AG04449 (cell line): ENCODE data around the gene VEGFD.

Experiments used
- CTCF ChIA-PET: fragments of 350-600 bp; formaldehyde crosslinking; extraction: SDS; loops from one replicate; lab custom pipeline; 2021; ENCODE audit warnings: antibody characterized with exemption; lab: Yijun Ruan, JAX
- POLR2A ChIA-PET: fragments of 400-600, 350-600 bp; formaldehyde crosslinking; extraction: SDS; loops from one replicate; lab custom pipeline; 2020; ENCODE audit warnings: antibody characterized with exemption, inconsistent platforms; lab: Yijun Ruan, JAX
- DNase-seq: peaks from one replicate; pipeline ENCODE4 v3.0.0-alpha.2; 2010; ENCODE audit warnings: low read depth, low spot score
- H3K4me3 ChIP-seq: 2 replicates; pipeline ENCODE4 v1.5.1; 2011; ENCODE audit warnings: low read depth, mild to moderate bottlenecking, control low read depth, low read length
- CTCF ChIP-seq: IDR thresholded peaks from one replicate; pipeline ENCODE4 v1.5.1; 2011; ENCODE audit warnings: mild to moderate bottlenecking, moderate library complexity, low read length, control low read depth, inconsistent platforms; ENCODE audit not compliant: insufficient read depth; ENCODE audit errors: missing control alignments

VEGFD gene

GRCh38 chrX:15322072-15322471 lies 62.1 kb downstream of the VEGFD start:
- no peak overlapping the region for H3K4me3 ChIP-seq
- no peak for DNase-seq
- ChIA-PET CTCF (interaction anchor here (0.9 kb wide), 2 partner anchors 12 to 146 kb away, joined by 3 read pairs; no protein-coding TSS in a partner anchor), POLR2A (no interaction called here)
- no peak for TF ChIP-seq CTCF

- ChIA-PET CTCF (no interaction called here), POLR2A (no interaction called here)
- no peak for TF ChIP-seq CTCF
- DNase-seq: no peak
- H3K4me3 ChIP-seq: no peak overlapping the region
Observed at GRCh38 chrX:15321447-15321846, 62.8 kb downstream of the VEGFD start.

GRCh38 chrX:15320297-15320696 lies 63.9 kb downstream of the VEGFD start:
- H3K4me3 ChIP-seq: no peak overlapping the region
- no peak for TF ChIP-seq CTCF
- DNase-seq: no peak
- ChIA-PET POLR2A (no interaction called here), CTCF (no interaction called here)

DNA sequence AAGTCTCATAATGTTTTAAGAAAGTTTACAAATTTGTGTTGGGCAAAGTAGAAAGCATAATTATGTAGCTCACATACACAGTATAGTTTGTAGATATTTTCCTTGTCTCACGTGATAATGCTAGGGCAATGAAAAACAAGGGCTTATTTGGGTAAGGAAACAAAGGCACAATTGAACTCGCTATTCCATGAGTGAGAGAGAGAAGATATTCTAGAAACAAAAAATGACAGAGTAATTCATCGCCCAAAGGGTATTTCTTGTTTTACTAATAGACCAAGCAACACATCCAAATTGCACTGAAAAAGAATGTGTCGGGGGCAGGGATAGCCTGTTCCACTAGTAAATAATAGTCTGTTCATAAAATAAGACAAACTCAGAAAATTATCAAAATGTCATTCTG lies 65.1 kb downstream of the VEGFD start:
- no peak overlapping the region for H3K4me3 ChIP-seq
- POLR2A ChIA-PET: no interaction called here
- DNase-seq: no peak
- no peak for TF ChIP-seq CTCF
- CTCF ChIA-PET: no interaction called here

DNA sequence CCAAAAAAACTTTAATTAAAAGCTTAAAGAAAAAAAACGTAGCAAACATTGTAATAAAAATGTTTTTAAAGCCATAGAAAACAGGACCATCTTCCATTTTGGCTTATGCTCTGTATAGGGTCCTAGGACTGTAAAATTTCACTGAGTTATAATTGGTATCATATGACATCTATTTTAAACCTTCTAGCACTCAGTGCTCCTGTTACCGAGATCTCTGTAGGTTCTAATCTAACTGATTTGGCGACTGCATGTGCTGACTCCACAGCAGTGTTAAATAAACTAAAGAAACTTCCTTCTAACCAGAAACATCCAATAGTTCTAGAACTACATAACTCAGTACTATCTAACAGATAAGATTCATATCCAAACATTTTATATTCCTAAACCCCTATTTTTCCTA lies 68.7 kb downstream of the VEGFD start, which contains the start of gene ASB11:
ASB11 (minus strand) TSS at position 132 of the 400 bp plus-strand sequence; CDS start at position 97, 35 bp downstream.
- CTCF ChIA-PET: no interaction called here
- POLR2A ChIA-PET: no interaction called here
- DNase-seq: no peak
- no peak within 1 kb of the TSS for H3K4me3 ChIP-seq
- TF ChIP-seq CTCF: no peak

GRCh38 chrX:15314472-15314871 lies 69.7 kb downstream of the VEGFD start:
- TF ChIP-seq CTCF: no peak
- DNase-seq: no peak
- CTCF ChIA-PET: no interaction called here
- POLR2A ChIA-PET: no interaction called here
- no peak overlapping the region for H3K4me3 ChIP-seq
